ENCODE results near the gene PAIP1.
"Not testable (repeated sequence)": the region's sequence is repeated elsewhere in the genome, so short reads cannot be mapped to it uniquely, and the experiment has no call there.

PAIP1 gene

DNA sequence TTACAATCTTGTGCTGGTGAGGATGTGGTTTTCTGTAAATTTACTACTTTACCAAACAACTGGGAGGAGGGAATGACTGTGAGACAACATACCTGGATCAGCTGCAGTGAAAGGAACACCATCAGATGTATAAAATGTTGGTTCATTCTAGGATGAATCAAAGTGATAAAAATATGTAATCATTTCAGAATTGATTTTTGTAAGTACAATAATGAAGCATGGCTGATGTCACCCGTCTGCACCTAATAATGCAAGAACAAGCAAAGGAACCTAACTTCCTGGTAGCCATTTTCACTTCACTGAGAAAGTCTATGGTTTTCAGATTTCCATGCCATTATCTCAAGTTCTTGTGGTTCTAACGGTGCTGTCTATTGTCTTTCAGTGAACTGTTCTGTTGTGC is 23.2 kb downstream of the PAIP1 start:
- H3K9me3 ChIP-seq (ENCODE audit: control insufficient read depth in 5 of 5, low read length in 5 of 5) = no peaks in the 10 kb centered on the region
- no peak overlapping the region for H3K27ac ChIP-seq (ENCODE audit: low read depth, low read length)
- H3K27me3 ChIP-seq (ENCODE audit: control insufficient read depth in 5 of 5, insufficient read depth in 4 of 5, low read length in 5 of 5) = no peaks in the 10 kb centered on the region
- no peaks in the 10 kb centered on the region for H3K4me1 ChIP-seq (ENCODE audit: control insufficient read depth in 5 of 5, insufficient read depth in 5 of 5, low read length in 5 of 5)
- no peak overlapping the region for H3K4me3 ChIP-seq (ENCODE audit: low read depth in 1 of 5, low read length in 5 of 5)
- no peak overlapping the region for H3K9ac ChIP-seq (ENCODE audit: low read length in 5 of 5)
- H3K36me3 ChIP-seq (ENCODE audit: control insufficient read depth in 5 of 5, insufficient read depth in 5 of 5, low read length in 5 of 5) = peaks cover 64 to 86% (median 71%) of the 10 kb centered on the region in 5 donors

DNA sequence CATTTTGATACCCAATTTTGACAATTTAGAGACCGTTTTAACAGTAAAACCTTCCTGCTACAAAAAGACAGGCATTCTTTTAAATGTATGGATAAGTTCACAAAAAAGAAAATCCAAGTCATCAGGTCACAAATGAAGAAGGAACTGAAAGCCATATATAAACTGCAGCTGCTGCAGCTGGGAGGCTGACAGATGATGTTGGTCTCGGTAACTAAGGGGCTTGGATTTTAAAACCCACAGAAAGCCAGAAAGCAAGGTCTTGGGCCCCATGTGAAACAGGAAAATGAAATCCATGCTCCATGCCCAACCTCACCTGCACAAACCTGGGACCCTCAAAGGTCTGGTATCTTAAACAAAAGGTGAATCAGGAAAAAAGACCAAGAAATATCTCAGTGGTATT is 26.2 kb downstream of the PAIP1 start:
- H3K9ac ChIP-seq (ENCODE audit: low read length in 5 of 5) = no peak overlapping the region
- no peak overlapping the region for H3K27ac ChIP-seq (ENCODE audit: low read depth, low read length)
- no peaks in the 10 kb centered on the region for H3K4me1 ChIP-seq (ENCODE audit: control insufficient read depth in 5 of 5, insufficient read depth in 5 of 5, low read length in 5 of 5)
- no peaks in the 10 kb centered on the region for H3K9me3 ChIP-seq (ENCODE audit: control insufficient read depth in 5 of 5, low read length in 5 of 5)
- H3K36me3 ChIP-seq (ENCODE audit: control insufficient read depth in 5 of 5, insufficient read depth in 5 of 5, low read length in 5 of 5) = peaks cover 62 to 77% (median 67%) of the 10 kb centered on the region in 5 donors
- H3K4me3 ChIP-seq (ENCODE audit: low read depth in 1 of 5, low read length in 5 of 5) = no peak overlapping the region
- H3K27me3 ChIP-seq (ENCODE audit: control insufficient read depth in 5 of 5, insufficient read depth in 4 of 5, low read length in 5 of 5) = no peaks in the 10 kb centered on the region

DNA sequence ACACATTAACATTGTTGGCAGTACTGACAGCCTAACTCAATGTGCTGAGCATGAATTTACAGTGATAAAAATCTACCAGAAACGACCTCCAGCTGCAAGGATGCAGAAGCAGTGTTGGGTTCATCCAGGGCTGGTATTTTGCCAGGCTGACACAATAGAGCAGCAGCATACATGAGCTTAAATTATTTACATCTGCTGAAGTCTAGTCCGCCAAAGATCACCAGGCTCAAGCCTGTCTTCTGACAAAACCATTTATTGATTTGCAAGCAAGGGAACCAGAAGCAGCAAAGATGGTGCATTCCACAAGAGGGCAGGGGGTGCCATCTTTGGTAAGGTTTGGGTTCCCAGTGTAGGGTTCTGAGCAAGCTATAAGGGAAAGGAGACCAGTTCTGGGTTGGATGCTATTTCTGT is 33.2 kb downstream of the PAIP1 start:
- peaks cover 34 to 40% (median 34%) of the 10 kb centered on the region in 5 donors for H3K36me3 ChIP-seq (ENCODE audit: control insufficient read depth in 5 of 5, insufficient read depth in 5 of 5, low read length in 5 of 5)
- H3K9me3 ChIP-seq (ENCODE audit: control insufficient read depth in 5 of 5, low read length in 5 of 5) = no peaks in the 10 kb centered on the region
- no peak overlapping the region for H3K4me3 ChIP-seq (ENCODE audit: low read depth in 1 of 5, low read length in 5 of 5)
- no peaks in the 10 kb centered on the region for H3K4me1 ChIP-seq (ENCODE audit: control insufficient read depth in 5 of 5, insufficient read depth in 5 of 5, low read length in 5 of 5)
- no peaks in the 10 kb centered on the region for H3K27me3 ChIP-seq (ENCODE audit: control insufficient read depth in 5 of 5, insufficient read depth in 4 of 5, low read length in 5 of 5)
- H3K27ac ChIP-seq (ENCODE audit: low read depth, low read length) = no peak overlapping the region
- H3K9ac ChIP-seq (ENCODE audit: low read length in 5 of 5) = no peak overlapping the region

DNA sequence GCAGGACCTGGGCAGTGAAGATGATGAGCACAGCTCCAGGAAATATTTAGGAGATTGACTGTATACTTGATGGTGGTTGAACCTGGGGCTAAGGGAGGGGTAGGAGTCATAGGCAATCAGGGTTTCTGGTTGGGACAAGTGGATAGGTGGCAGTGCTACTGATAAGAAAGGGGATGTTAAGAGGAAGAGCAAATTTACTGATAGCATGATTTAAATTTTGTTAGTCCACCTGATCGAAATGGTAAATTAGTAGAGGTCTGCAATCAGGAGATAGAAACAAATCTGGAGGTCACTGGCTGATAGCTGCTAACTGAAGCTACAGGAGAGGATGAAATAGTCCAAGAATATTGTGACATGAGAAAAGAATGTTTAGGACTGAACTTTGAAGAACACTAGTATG is 36.3 kb downstream of the PAIP1 start:
- Histone ChIP-seq H3K9me3 (ENCODE audit: control insufficient read depth in 5 of 5, low read length in 5 of 5) (no peaks in the 10 kb centered on the region), H3K4me1 (ENCODE audit: control insufficient read depth in 5 of 5, insufficient read depth in 5 of 5, low read length in 5 of 5) (peaks cover 0 to 4% (median 2%) of the 10 kb centered on the region in 5 donors), H3K36me3 (ENCODE audit: control insufficient read depth in 5 of 5, insufficient read depth in 5 of 5, low read length in 5 of 5) (peaks cover 19 to 24% (median 22%) of the 10 kb centered on the region in 5 donors), H3K9ac (ENCODE audit: low read length in 5 of 5) (no peak overlapping the region), H3K4me3 (ENCODE audit: low read depth in 1 of 5, low read length in 5 of 5) (no peak overlapping the region), H3K27ac (ENCODE audit: low read depth, low read length) (no peak overlapping the region), H3K27me3 (ENCODE audit: control insufficient read depth in 5 of 5, insufficient read depth in 4 of 5, low read length in 5 of 5) (no peaks in the 10 kb centered on the region)

DNA sequence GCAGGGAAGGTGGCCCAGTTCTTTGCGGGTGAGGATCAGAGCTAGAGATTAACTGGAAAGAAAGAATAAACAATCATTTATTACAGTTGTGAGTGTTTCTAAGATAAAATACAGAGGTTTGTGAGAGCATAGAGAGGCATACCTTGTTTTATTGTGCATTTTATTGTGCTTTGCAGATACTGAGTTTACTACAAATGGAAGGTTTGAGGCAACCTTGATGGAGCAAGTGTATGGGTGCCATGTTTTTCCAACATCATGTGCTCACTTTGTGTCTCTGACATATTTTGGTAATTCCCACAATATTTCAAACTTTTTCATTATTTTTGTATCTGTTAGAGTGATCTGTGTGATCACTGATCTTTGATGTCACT is 41.2 kb downstream of the PAIP1 start:
- peaks cover 0 to 16% (median 16%) of the 10 kb centered on the region in 5 donors for H3K4me1 ChIP-seq (ENCODE audit: control insufficient read depth in 5 of 5, insufficient read depth in 5 of 5, low read length in 5 of 5)
- no peaks in the 10 kb centered on the region for H3K36me3 ChIP-seq (ENCODE audit: control insufficient read depth in 5 of 5, insufficient read depth in 5 of 5, low read length in 5 of 5)
- H3K27me3 ChIP-seq (ENCODE audit: control insufficient read depth in 5 of 5, insufficient read depth in 4 of 5, low read length in 5 of 5) = no peaks in the 10 kb centered on the region
- peak overlapping the region; percentile 61 for H3K27ac ChIP-seq (ENCODE audit: low read depth, low read length)
- no peaks in the 10 kb centered on the region for H3K9me3 ChIP-seq (ENCODE audit: control insufficient read depth in 5 of 5, low read length in 5 of 5)
- H3K9ac ChIP-seq (ENCODE audit: low read length in 5 of 5) = peak overlapping the region in 4 of 5 donors; percentile 73 to 89 (median 84)
- peak overlapping the region; percentile 67 to 95 (median 82) for H3K4me3 ChIP-seq (ENCODE audit: low read depth in 1 of 5, low read length in 5 of 5)

DNA sequence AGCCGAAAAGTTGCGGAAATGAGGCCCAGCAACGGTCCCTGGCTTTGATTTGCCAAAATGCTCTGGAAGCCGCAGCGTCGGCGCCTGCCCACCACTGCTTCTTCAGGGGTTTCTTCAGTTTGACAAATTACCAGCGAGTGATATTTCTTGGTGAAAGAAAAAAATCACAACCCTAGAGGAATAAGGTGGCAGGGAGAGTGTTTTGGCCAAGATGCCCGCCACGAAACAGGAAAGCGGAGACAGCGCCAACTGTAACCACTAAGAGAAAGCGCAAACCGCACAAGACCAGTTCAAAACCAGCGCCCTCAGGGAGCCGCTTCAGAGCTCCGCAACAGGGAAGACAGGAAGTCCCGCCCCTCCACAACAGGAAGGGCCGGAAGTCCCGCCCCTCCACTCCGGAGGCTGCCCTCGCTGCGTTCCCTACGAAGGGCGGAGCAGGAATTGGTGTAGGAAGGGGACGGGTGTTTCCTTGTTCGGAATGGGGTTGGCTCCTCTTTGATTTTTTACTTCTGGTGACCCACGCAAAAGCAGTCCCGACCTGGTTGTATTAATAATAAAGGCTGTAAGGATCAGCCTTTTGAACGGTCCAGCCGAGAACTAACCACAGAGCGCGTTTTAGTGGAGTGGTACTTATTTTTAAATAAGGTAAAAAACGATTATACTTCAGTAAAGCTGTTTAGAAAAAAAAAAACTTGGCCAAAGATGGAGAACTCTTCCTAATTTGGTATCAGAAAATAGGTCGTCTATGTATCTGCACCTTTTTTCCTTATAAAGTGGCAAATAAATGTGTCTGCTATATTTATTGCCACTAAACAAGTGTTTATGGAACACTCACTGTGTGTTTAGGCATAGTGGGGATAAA is 41.8 kb downstream of the PAIP1 start, which contains the start of gene C5orf34:
TSS of gene C5orf34 (minus strand) at position 333 of the 862 bp plus-strand sequence. CDS start 5,809 bp downstream, outside the sequence.
- no peaks in the 10 kb centered on the region for H3K36me3 ChIP-seq (ENCODE audit: control insufficient read depth in 5 of 5, insufficient read depth in 5 of 5, low read length in 5 of 5)
- peak within 1 kb of the TSS; percentile 67 to 95 (median 82) for H3K4me3 ChIP-seq (ENCODE audit: low read depth in 1 of 5, low read length in 5 of 5)
- no peaks in the 10 kb centered on the region for H3K27me3 ChIP-seq (ENCODE audit: control insufficient read depth in 5 of 5, insufficient read depth in 4 of 5, low read length in 5 of 5)
- peak within 1 kb of the TSS; percentile 61 for H3K27ac ChIP-seq (ENCODE audit: low read depth, low read length)
- H3K9me3 ChIP-seq (ENCODE audit: control insufficient read depth in 5 of 5, low read length in 5 of 5) = no peaks in the 10 kb centered on the region
- H3K4me1 ChIP-seq (ENCODE audit: control insufficient read depth in 5 of 5, insufficient read depth in 5 of 5, low read length in 5 of 5) = peaks cover 0 to 16% (median 16%) of the 10 kb centered on the region in 5 donors
- H3K9ac ChIP-seq (ENCODE audit: low read length in 5 of 5) = peak within 1 kb of the TSS; percentile 73 to 91 (median 86)

DNA sequence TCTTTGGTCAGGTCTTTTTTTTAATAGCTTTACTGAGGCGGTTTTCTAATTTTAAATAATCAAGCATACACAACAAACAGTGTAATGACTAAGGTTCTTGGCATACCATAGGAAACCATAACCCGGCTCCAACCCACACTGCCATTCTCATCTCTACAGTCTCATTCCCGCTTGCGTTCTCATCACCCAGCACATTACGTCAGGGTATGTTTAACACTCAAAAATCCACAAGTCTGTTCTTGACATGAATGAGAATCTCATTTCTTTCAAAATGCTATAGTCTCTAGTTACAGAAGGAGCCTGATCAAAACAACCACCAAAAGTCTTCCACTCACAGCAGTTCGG is 42.4 kb downstream of the PAIP1 start:
- peak overlapping the region; percentile 67 to 95 (median 82) for H3K4me3 ChIP-seq (ENCODE audit: low read depth in 1 of 5, low read length in 5 of 5)
- H3K4me1 ChIP-seq (ENCODE audit: control insufficient read depth in 5 of 5, insufficient read depth in 5 of 5, low read length in 5 of 5) = peaks cover 0 to 16% (median 16%) of the 10 kb centered on the region in 5 donors
- H3K9me3 ChIP-seq (ENCODE audit: control insufficient read depth in 5 of 5, low read length in 5 of 5) = no peaks in the 10 kb centered on the region
- H3K9ac ChIP-seq (ENCODE audit: low read length in 5 of 5) = peak overlapping the region; percentile 73 to 91 (median 86)
- peak overlapping the region; percentile 61 for H3K27ac ChIP-seq (ENCODE audit: low read depth, low read length)
- H3K27me3 ChIP-seq (ENCODE audit: control insufficient read depth in 5 of 5, insufficient read depth in 4 of 5, low read length in 5 of 5) = no peaks in the 10 kb centered on the region
- H3K36me3 ChIP-seq (ENCODE audit: control insufficient read depth in 5 of 5, insufficient read depth in 5 of 5, low read length in 5 of 5) = no peaks in the 10 kb centered on the region

DNA sequence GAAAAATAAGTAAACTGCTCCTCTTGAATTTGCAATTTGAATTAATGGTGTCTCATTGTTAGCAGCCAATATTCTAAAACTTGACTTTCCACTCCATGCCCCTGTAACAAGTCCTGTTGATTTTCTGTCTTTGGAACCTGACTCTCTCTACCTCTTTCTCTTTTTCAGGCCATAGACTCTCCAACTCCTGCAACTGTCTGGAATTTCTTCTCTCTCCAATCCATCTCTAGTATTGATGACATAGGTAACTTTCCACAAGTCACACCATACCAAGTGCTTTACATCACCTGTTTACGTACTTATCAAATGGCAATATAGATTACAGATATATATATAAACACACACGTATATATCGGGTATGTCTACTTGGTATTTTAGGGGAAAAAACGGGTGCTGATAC is 42.9 kb downstream of the PAIP1 start:
- H3K27ac ChIP-seq (ENCODE audit: low read depth, low read length) = no peak overlapping the region
- peaks cover 0 to 16% (median 16%) of the 10 kb centered on the region in 5 donors for H3K4me1 ChIP-seq (ENCODE audit: control insufficient read depth in 5 of 5, insufficient read depth in 5 of 5, low read length in 5 of 5)
- H3K27me3 ChIP-seq (ENCODE audit: control insufficient read depth in 5 of 5, insufficient read depth in 4 of 5, low read length in 5 of 5) = no peaks in the 10 kb centered on the region
- no peaks in the 10 kb centered on the region for H3K36me3 ChIP-seq (ENCODE audit: control insufficient read depth in 5 of 5, insufficient read depth in 5 of 5, low read length in 5 of 5)
- peak overlapping the region in 4 of 5 donors; percentile 67 to 95 (median 81) for H3K4me3 ChIP-seq (ENCODE audit: low read depth in 1 of 5, low read length in 5 of 5)
- no peaks in the 10 kb centered on the region for H3K9me3 ChIP-seq (ENCODE audit: control insufficient read depth in 5 of 5, low read length in 5 of 5)
- peak overlapping the region in 4 of 5 donors; percentile 73 to 89 (median 84) for H3K9ac ChIP-seq (ENCODE audit: low read length in 5 of 5)

DNA sequence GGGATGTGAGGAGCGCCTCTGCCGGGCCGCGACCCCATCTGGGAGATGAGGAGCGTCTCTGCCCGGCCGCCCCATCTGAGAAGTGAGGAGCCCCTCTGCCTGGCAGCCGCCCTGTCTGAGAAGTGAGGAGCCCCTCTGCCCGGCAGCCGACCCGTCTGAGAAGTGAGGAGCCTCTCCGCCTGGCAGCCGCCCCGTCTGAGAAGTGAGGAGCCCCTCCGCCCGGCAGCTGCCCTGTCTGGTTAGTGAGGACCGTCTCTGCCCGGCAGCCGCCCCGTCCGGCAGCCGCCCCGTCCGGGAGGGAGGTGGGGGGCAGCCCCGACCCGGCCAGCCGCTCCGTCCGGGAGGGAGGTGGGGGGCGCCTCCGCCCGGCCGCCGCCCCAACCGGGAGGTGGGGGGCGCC is 45.8 kb downstream of the PAIP1 start:
- not testable (repeated sequence) for H3K27ac ChIP-seq (ENCODE audit: low read depth, low read length); H3K9me3 ChIP-seq (ENCODE audit: control insufficient read depth in 5 of 5, low read length in 5 of 5); H3K9ac ChIP-seq (ENCODE audit: low read length in 5 of 5); H3K27me3 ChIP-seq (ENCODE audit: control insufficient read depth in 5 of 5, insufficient read depth in 4 of 5, low read length in 5 of 5); H3K4me3 ChIP-seq (ENCODE audit: low read depth in 1 of 5, low read length in 5 of 5); H3K36me3 ChIP-seq (ENCODE audit: control insufficient read depth in 5 of 5, insufficient read depth in 5 of 5, low read length in 5 of 5)
- peaks cover 0 to 16% (median 16%) of the 10 kb centered on the region in 5 donors for H3K4me1 ChIP-seq (ENCODE audit: control insufficient read depth in 5 of 5, insufficient read depth in 5 of 5, low read length in 5 of 5)

DNA sequence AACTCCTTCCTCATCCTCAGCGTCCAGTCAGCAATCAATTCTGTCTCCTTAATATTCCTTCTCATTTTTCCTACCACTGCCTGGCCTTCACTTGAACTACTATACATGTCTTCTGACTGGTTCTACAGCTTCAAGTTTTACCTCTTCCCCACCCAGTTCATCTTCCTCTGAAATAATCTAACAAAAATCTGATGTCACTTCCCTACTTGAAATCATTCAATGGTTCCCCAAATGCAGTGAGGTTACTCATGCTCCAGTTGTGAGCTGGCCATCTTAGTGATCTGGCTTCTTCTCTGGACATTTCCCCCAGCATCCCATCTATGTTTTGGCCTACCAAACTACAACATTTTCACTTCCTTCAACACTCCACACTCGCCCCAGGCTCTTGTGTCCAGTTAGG is 58.3 kb downstream of the PAIP1 start:
- Histone ChIP-seq H3K27me3 (ENCODE audit: control insufficient read depth in 5 of 5, insufficient read depth in 4 of 5, low read length in 5 of 5) (no peaks in the 10 kb centered on the region), H3K27ac (ENCODE audit: low read depth, low read length) (no peak overlapping the region), H3K36me3 (ENCODE audit: control insufficient read depth in 5 of 5, insufficient read depth in 5 of 5, low read length in 5 of 5) (peaks cover 0 to 6% (median 0%) of the 10 kb centered on the region in 5 donors), H3K4me3 (ENCODE audit: low read depth in 1 of 5, low read length in 5 of 5) (no peak overlapping the region), H3K9me3 (ENCODE audit: control insufficient read depth in 5 of 5, low read length in 5 of 5) (no peaks in the 10 kb centered on the region), H3K4me1 (ENCODE audit: control insufficient read depth in 5 of 5, insufficient read depth in 5 of 5, low read length in 5 of 5) (no peaks in the 10 kb centered on the region), H3K9ac (ENCODE audit: low read length in 5 of 5) (no peak overlapping the region)

Data from subcutaneous abdominal adipose tissue (tissue), 5 donors.